NCI-H748 treated with DMSO at 0.1 percent for 48 hours (cell line): Measurements from ENCODE around the gene FUOM.
A peak's percentile ranks its signal among the peaks of the same experiment; 100 is the strongest.
"Not testable (repeated sequence)": the region's sequence is repeated elsewhere in the genome, so short reads cannot be mapped to it uniquely, and the experiment has no call there.

Experiments used
- DNase-seq: peaks from one replicate; lab custom pipeline; 2025; lab: John Stamatoyannopoulos, UW

The FUOM gene

DNA sequence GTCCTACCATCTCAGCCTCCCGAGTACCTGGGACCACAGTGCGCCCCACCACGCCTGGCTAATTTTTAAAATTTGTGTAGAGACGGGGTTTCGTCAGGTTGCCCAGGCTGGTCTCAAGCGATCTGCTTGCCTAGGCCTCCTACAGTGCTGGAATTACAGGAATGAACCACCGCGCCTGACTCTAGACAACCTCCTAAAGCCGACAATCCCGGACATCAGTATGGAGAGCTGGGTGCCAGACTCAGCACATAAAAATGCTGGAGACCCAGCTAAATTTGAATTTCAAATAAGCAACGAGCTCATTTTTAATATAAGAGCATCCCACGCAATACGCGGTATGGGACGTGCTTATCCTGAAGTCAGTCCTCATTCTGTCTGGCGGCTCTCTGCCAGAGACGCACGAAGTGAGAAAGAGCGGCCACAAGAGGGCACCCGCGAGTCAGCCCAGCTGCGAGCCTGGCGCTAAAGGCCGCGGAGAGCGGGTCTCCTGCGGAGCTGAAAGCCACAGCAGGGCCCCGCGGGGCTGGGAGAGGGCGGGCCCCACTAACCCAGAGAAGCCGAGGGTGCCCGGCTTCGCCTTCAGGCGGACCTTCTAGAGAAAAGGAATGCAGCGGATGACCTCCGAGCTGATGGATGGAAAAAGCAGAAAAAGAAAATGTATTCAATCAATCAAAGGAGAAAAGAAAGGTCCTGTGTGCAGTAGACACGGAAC, 28.2 kb downstream of the FUOM start:
- DNase-seq: peak; percentile 36

DNA sequence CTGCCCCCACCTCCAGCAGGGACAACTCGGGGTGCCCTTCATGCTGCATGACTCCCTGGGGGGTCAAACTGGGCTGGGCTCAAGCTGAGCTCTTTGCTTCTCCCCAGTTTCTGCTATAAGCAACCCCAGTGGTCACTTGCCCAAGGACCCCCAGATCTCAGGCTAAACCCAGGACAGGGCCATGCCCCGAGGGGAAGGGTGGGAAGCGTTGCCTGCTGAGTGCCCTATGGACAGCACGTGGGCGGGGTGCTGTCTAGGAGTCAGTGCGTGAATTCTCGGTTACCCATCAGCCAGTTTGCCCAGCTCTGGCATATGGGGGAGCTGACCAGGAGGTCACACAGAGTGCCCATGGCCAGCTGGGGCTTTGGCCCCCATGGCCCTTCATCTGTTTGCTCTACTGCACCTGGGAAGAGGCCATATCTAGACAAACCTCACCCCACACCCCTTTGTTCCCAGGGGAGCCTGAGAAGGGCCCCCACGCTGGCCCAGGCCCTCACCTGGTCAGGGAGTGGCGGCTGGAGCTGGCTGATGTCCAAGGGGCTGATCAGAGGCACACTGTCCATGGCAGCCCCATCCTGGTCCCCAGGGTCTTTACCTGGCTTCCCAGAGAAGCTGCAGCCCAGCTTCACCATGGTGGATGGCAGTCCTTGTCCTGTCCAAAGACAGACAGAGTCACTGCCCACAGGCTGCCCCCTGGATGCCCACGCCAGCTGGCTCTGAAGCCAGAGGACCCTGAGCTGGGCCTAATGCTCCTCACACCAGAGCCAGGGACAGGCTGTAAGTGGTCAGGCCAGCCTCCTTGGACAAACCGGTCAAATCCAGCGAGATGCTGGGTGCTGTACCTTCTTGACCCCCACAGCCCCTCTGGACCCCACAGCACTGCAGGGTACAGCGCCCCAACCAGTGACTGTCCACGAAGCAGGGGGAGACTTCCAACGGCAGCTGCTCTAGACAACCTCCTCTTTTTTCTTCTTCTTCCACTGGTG, 29.2 kb downstream of the FUOM start:
- no peak for DNase-seq

DNA sequence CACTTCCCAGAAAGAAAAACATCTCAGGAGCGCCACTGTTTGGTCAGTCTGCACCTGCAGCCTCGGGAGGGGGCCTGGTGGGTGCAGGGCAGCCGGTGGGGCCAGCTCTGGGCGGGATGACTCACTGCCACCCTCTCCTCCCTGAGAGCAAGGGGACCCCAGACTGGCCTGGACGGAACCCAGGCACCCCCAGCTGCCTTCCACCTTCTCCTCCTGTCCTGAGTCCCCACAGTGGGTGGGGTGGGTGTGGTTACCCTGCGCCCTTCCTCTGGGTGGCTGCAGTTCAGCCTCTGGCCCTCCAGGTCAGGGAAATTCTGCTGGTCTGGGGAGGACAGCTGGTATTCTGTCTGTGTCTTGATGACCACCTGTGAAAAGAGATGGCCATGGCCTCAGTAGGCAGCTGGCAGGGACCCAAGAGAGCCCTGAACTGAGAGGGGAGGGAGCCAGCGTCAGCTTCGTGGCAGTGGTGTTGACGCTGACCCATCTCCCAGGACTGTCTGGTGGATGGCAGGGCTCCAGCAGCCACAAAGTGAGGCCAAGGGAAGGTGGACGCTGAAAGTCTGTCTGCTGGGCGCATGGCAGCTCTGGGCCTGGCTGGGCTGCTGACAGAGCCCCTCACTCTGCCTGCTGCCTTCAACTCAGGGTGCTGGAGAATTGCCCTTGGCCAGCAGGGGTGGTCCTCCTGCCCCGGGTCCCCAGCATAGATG, 30.0 kb downstream of the FUOM start:
- no peak for DNase-seq

DNA sequence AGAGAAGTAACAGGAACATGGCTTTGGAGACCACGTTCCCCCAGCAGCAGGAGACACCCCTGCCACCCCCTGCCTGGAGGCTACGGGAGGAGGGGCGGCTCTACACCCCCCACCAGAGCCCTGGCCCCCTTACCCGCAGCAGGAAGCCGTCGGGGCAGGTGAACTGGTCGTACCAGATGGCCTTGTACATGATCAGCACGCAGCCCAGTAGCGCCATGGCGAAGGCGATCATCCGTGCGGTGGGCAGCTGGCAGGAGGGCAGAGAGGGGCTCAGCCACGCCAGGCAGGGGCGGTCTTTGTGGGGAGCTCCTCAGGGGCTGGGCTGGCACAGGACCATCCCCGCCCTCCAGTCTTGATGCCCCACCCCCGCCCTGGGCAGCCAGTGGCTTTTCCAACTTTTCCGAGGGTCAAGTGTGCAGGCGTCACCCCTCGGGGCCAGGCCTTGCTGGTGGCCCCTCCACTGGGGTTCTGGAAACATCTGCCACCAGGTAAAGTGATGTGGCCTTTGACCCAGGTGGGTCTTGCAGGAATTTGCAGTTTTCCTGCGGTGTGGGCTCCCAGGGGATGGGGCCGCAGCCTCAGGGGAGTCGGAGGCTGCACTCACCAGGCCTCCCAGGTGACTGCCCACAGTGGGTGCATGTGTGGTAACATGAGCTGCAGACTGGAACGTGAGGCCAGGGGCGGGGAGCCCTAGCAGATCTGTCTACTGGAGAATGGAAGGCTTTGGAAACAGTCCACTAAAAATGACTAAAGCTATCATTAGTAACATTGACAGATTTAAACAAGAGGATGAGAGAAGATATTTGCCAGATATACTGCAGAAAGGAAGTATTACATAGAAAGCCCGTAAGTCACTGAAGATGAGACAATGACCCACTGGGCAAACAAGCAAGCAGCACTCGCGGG, 30.8 kb downstream of the FUOM start:
- DNase-seq: no peak

DNA sequence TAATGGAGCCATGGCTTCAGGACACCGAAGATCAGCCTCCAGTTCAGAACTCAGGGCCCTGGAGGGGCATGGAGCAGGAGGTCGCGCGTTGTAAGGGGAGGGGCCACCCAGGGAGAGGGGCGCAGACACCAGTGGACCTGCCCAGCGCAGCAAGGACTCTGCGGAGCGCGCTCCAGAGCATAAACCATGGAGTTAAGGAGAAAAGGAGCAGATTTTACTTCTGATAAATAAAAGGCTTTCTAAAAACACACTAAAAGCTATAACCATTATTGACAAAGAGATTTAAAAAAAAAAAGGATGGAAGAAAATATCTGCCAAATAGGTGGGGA, 31.6 kb downstream of the FUOM start:
- DNase-seq: no peak

DNA sequence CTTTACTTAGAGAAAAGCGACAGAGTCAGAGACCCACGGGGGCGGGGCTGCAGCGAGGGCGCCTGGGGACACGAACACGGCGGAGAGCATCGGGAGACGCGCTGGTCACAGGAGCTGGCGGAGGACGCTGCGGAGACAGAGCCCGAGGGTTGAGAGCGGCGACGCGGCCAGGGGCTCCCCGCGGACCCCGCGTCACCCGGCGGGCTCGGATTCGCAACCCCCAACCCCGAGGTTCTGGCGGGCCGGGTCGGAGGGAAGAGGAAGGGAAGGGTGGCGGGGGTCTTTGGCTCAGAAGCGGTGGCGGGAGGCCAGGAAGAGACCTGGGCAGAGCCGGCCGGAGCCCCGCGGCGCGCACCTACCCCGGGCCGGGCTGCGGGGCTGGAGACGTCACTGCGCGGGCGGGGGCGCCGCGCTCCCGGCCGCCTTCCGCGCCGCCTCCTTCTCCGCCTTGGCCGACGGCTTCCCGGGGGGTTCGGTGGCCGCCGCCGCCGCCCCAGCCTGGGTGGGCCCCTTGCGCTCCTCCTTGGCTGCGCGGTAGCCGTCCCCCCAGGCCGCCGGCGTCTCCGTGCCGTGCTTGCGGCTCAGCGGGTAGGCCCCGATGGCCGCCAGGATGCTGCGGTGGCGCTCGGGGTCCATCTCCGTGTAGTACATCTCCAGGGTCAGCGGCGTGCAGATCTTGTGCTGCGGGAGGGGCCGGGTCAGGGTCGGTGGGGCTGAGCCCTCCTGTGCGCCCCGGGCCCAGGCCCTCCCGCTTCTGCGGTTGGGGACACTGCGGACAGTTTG, 32.2 kb downstream of the FUOM start:
- DNase-seq: no peak

DNA sequence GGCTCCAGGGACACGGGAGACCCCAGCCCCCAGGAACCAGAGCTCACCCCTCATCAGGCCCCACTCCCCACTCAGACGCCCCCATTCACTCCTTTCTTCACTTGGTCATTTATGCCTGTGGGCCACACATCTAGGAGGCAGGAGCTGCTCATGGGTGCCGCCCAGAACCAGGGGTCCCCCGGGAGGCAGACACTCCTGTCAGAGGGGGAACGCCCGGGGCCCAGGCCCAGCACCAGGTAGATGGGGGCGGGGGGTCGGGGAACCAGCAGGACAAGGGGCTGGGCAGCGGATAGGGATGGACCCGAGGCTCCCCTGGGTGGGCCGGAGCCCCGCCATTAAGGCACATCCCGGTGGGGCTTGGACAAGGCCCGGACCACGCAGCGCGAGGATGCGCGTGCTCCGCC, 33.0 kb downstream of the FUOM start:
- DNase-seq: no peak

DNA sequence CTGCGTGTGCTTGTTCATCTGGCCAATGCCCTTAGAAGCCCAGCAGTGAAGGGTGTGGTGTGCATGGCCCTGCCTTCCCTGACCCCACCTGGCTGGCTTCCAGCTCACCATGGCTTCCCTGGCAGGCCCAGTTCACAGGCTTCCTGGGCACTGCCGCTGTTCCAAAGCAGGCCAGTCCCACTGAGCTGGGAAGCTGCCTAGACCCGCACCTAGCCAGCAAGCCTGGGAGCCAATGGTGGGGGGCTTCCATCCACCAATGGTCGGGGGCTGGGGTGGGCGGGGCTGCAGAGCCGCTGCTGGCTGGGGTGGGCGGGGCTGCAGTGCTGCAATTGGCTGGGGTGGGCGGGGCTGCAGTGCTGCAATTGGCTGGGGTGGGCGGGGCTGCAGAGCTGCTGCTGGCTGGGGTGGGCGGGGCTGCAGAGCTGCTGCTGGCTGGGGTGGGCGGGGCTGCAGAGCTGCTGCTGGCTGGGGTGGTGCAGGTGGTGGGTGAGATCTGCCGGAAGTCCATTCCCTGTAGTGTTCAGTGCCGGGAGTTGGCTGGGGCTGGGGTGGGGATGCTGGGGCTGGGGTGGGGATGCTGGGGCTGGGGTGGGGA, 33.5 kb downstream of the FUOM start:
- peak; percentile 33 for DNase-seq

DNA sequence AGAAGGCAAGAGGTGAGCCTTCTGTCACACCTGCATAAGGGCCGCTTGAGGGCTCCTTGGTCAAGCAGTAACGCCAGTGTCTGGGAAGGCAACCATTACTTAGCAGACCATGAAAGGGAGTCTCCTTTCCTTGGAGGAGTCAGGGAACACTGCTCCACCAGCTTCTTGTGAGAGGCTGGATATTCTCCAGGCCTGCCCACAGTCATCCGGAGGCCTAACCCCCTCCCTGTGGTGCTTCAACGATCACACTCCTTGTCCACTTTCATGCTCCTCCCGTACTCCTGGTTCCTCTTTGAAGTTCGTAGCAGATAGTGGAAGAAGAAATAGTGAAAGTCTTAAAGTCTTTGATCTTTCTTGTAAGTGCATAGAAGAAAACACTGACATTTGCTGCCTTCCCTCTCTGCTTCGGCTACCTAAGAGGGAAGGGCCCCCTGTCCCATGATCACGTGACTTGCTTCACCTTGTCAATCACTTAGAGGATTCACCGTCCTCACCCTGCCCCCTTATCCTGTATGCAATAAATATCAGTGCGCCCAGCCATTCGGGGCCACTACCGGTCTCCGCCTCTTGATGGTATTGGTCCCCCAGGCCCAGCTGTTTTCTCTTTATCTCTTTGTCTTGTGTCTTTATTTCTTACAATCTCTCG, 35.6 kb downstream of the FUOM start:
- not testable (repeated sequence) for DNase-seq

DNA sequence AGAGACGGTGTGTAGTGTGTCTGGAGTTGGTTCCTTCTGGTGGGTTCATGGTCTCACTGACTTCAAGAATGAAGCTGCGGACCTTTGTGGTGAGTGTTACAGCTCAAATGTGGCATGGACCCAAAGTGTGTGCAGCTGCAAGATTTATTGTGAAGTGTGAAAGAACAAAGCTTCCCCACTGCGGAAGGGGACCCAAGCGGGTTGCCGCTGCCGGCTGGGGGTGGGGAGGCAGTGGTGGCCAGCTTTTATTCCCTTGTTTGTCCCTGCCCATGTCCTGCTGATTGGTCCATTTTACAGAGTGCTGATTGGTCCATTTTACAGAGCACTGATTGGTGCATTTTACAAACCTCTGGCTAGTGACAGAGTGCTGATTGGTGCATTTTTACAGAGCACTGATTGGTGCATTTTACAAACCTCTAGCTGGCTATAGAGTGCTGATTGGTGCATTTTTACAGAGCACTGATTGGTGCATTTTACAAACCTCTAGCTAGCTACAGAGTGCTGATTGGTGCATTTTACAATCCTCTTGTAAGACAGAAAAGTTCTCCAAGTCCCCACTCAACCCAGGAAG, 36.9 kb downstream of the FUOM start:
- DNase-seq: not testable (repeated sequence)

DNA sequence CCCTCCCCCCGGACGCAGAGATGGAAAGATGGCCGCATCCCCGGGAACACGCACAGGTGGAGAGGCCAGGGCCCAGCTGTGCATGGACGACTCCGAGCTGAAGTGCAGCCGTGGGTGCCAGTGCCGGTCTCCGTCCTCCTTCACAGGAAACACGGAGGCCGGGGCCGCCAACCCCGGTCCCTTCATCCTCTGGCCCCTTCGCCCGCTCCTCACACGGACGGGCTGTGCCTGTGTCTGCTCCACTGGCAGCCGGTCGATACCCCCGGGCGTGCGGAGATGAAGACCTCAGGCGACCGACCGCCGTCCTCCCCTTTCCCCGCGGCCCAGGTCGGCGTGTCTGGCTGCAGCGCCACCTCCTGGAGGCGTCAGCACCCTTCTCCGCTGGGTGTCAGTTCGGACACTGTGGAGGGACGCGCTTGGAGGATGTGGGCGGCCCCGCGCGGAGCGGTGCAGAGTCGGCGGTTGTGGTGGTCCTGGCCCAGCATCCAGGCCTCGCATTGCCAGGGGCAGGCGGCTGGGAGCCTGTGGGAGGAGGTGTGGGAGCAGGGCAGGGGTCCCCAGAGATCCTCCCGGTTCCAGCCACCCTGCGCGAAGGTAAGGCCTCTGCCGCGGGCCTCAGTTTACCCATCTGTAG, 39.2 kb downstream of the FUOM start:
- DNase-seq: peak; percentile 32

DNA sequence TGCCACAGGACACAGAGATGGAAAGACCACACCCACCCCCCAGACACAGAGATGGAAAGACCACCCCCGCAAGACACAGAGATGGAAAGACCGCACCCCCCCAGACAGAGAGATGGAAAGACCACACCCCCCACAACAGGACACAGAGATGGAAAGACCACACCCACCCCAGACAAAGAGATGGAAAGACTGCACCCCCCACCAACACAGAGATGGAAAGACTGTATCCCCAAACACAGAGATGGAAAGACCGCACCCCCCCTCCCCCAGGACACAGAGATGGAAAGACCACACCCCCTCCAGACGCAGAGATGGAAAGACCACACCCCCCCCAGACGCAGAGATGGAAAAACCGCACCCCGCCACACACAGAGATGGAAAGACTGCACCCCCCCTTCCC, 41.1 kb downstream of the FUOM start:
- DNase-seq: no peak

DNA sequence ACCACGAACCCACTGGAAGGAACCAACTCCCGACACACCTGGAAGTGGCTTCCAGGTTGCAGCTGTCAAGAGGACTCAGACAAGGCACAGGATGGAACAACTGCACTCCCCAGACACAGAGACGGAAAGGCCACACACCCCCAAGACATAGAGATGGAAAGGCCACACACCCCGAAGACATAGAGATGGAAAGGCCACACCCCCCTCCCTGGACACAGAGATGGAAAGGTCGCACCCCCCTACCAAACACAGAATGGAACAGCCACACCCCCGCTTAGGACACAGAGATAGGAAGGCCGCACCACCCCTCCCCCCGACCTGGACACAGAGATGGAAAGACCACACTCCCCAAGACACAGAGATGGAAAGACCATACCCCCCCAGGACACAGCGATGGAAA, 41.6 kb downstream of the FUOM start:
- DNase-seq: no peak

DNA sequence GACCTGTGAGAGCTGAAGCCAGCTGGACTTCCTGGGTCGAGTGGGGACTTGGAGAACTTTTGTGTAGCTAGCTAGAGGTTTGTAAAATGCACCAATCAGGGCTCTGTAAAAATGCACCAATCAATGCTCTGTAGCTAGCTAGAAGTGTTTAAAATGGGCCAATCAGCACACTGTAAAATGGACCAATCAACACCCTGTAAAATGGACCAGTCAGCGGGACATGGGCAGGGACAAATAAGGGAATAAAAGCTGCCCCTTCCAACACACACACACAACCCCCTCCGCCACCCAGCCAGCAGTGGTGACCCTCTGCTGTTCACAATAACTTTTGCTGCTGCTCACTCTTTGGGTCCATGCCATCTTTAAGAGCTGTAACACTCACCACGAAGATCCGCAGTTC, 42.0 kb downstream of the FUOM start:
- DNase-seq: no peak

DNA sequence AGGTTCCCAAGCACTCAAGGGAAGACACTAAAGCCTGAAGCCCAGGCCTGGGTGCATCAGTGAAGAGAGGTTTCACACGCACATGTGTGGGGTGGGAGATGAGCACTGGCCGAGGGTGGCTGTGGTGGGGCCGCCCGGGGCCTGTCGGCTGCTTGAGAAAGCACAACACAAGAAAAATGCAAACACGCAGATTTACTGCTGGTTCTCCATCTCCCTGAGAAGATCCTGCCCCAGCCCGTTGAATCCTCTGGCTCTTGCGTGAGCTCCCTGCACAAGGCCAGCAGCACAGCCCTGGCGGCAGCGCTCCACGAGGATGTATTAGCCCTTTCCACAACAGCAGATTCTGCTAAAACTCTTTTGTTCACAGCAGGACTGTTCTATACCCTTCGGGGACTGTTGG, 42.9 kb downstream of the FUOM start:
- no peak for DNase-seq

DNA sequence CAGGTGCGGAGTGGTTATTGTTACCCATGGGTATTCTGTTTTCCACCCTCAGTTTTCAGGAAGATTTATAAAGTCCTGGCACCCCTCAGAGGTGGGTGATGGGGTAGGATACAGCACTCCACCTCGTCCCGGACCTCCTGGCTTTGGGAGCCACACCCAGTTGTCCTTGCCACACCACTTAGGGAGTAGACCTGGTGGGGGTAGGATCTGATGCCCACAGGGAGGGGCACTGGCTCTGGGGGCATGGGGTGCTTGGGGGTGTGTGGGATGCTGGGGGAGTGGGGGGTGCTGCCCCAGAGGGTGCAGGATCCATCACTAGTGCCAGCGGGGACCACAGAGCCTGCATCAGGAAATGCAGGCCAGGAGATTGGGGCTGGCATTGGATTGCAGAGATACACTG, 44.6 kb downstream of the FUOM start:
- DNase-seq: no peak

DNA sequence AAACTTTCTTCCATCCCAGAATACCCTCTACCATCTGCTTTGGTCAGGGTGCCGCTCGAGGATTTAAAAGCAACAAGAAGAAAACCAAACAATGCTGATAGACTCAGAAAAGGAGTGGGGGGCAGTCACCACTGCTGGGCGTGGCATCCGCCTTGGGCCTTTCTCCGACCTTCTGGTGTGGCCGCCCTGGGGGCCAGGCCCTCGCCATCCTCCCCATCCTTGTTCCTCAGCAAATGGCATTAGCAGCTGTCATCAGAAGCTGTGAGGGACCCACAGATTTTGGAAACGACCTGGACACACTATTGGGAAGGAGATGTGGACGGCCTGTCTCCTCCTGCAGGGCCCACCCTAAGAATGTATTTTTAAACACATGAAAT, 45.1 kb downstream of the FUOM start:
- DNase-seq: no peak

DNA sequence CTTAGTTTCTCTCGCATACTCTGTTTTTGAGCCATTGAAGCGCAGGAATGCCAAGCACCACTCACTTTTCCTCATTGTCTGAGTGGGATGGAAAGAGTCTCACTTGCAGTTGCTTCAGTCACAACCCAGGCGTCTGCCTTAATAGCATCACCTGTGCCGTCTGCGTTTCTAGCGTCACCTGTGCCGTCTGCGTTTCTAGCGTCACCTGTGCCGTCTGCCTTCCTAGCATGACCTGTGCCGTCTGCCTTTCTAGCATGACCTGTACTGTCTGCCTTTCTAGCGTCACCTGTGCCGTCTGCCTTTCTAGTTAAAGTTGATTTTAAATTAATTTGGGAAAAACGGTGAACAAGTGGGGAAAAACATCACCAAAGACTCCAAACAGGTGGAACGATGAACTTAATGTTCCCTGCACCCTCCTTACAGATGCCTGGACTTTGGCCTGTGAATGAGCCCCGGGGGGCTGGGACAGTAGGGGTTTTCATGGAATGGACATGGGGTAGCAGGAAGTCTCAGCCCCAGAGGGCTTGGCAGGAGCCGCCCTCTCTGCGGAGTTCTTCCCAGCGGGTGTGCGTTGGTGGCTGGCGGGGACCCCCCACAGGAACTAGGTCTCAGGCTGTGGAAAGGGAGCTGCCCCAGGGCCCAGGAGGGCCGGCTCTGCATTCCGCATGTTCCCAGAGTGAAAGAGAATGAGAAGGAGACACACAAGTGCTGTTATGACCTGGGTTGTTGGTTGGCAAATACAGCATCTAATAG, 45.6 kb downstream of the FUOM start:
- DNase-seq: no peak
